Measurements from ENCODE around the gene IGFBPL1.
"Not testable (repeated sequence)": the region's sequence is repeated elsewhere in the genome, so short reads cannot be mapped to it uniquely, and the experiment has no call there.

The IGFBPL1 gene

GRCh38 chr9:38423973-38424843 is at the start of gene IGFBPL1:
Gene IGFBPL1 (minus strand): TSS chr9:38424454. CDS start chr9:38424424, 30 bp downstream.
- Mint-ChIP-seq H3K4me1 (ENCODE audit: low read depth) (peaks cover 5% of the 10 kb centered on the region), H3K4me3 (peak within 1 kb of the TSS; percentile 46), H3K27ac (no peak within 1 kb of the TSS), H3K9me3 (no peaks in the 10 kb centered on the region), H3K36me3 (ENCODE audit: low read depth) (no peaks in the 10 kb centered on the region), H3K27me3 (peaks cover 61% of the 10 kb centered on the region)
- DNase-seq = peak; percentile 47

GRCh38 chr9:38472583-38473249 is 48.5 kb upstream of the IGFBPL1 start:
- not testable (repeated sequence) for H3K27ac Mint-ChIP-seq, H3K9me3 Mint-ChIP-seq, H3K4me3 Mint-ChIP-seq

GRCh38 chr9:38467404-38467803 is 43.1 kb upstream of the IGFBPL1 start:
- DNase-seq = no peak
- Mint-ChIP-seq H3K27ac (no peak overlapping the region), H3K36me3 (ENCODE audit: low read depth) (no peaks in the 10 kb centered on the region), H3K27me3 (peaks cover 10% of the 10 kb centered on the region), H3K4me1 (ENCODE audit: low read depth) (no peaks in the 10 kb centered on the region), H3K9me3 (no peaks in the 10 kb centered on the region), H3K4me3 (no peak overlapping the region)

More at GRCh38 chr9:38472583-38473249, 48.5 kb upstream of the IGFBPL1 start:
- not testable (repeated sequence) for DNase-seq; H3K4me1 Mint-ChIP-seq (ENCODE audit: low read depth); H3K27me3 Mint-ChIP-seq; H3K36me3 Mint-ChIP-seq (ENCODE audit: low read depth)

- no peak for DNase-seq
- H3K27ac Mint-ChIP-seq = no peak overlapping the region
- H3K36me3 Mint-ChIP-seq (ENCODE audit: low read depth) = no peaks in the 10 kb centered on the region
- H3K27me3 Mint-ChIP-seq = peaks cover 12% of the 10 kb centered on the region
- no peaks in the 10 kb centered on the region for H3K4me1 Mint-ChIP-seq (ENCODE audit: low read depth)
- peaks cover 15% of the 10 kb centered on the region for H3K9me3 Mint-ChIP-seq
- H3K4me3 Mint-ChIP-seq = no peak overlapping the region
Measured at GRCh38 chr9:38453835-38454234, 29.6 kb upstream of the IGFBPL1 start.

- Mint-ChIP-seq H3K4me1 (ENCODE audit: low read depth) (no peaks in the 10 kb centered on the region), H3K27me3 (peaks cover 17% of the 10 kb centered on the region), H3K36me3 (ENCODE audit: low read depth) (no peaks in the 10 kb centered on the region), H3K4me3 (no peak overlapping the region), H3K9me3 (peaks cover 15% of the 10 kb centered on the region), H3K27ac (no peak overlapping the region)
- no peak for DNase-seq
Measured at GRCh38 chr9:38451162-38451561, 26.9 kb upstream of the IGFBPL1 start.

- H3K9me3 Mint-ChIP-seq = peaks cover 13% of the 10 kb centered on the region
- no peaks in the 10 kb centered on the region for H3K4me1 Mint-ChIP-seq (ENCODE audit: low read depth)
- H3K27ac Mint-ChIP-seq = no peak overlapping the region
- H3K4me3 Mint-ChIP-seq = no peak overlapping the region
- H3K36me3 Mint-ChIP-seq (ENCODE audit: low read depth) = no peaks in the 10 kb centered on the region
- DNase-seq = no peak
- peaks cover 13% of the 10 kb centered on the region for H3K27me3 Mint-ChIP-seq
Measured at GRCh38 chr9:38447703-38448102, 23.4 kb upstream of the IGFBPL1 start.

- DNase-seq = no peak
- Mint-ChIP-seq H3K9me3 (no peaks in the 10 kb centered on the region), H3K36me3 (ENCODE audit: low read depth) (no peaks in the 10 kb centered on the region), H3K27ac (no peak overlapping the region), H3K4me3 (no peak overlapping the region), H3K27me3 (peaks cover 18% of the 10 kb centered on the region), H3K4me1 (ENCODE audit: low read depth) (no peaks in the 10 kb centered on the region)
Measured at GRCh38 chr9:38445154-38446043, 21.1 kb upstream of the IGFBPL1 start.

GRCh38 chr9:38443597-38443996 is 19.3 kb upstream of the IGFBPL1 start:
- no peaks in the 10 kb centered on the region for H3K4me1 Mint-ChIP-seq (ENCODE audit: low read depth)
- H3K4me3 Mint-ChIP-seq = no peak overlapping the region
- no peak overlapping the region for H3K27ac Mint-ChIP-seq
- no peaks in the 10 kb centered on the region for H3K9me3 Mint-ChIP-seq
- H3K36me3 Mint-ChIP-seq (ENCODE audit: low read depth) = no peaks in the 10 kb centered on the region
- DNase-seq = no peak
- H3K27me3 Mint-ChIP-seq = peaks cover 19% of the 10 kb centered on the region

GRCh38 chr9:38443181-38443580 is 18.9 kb upstream of the IGFBPL1 start:
- Mint-ChIP-seq H3K36me3 (ENCODE audit: low read depth) (no peaks in the 10 kb centered on the region), H3K27ac (no peak overlapping the region), H3K4me1 (ENCODE audit: low read depth) (no peaks in the 10 kb centered on the region), H3K9me3 (no peaks in the 10 kb centered on the region), H3K4me3 (no peak overlapping the region), H3K27me3 (peaks cover 18% of the 10 kb centered on the region)
- DNase-seq = no peak

GRCh38 chr9:38442473-38443096 is 18.3 kb upstream of the IGFBPL1 start:
- no peaks in the 10 kb centered on the region for H3K9me3 Mint-ChIP-seq
- H3K36me3 Mint-ChIP-seq (ENCODE audit: low read depth) = no peaks in the 10 kb centered on the region
- no peaks in the 10 kb centered on the region for H3K4me1 Mint-ChIP-seq (ENCODE audit: low read depth)
- H3K27ac Mint-ChIP-seq = no peak overlapping the region
- no peak overlapping the region for H3K4me3 Mint-ChIP-seq
- no peak for DNase-seq
- H3K27me3 Mint-ChIP-seq = peaks cover 19% of the 10 kb centered on the region

- H3K36me3 Mint-ChIP-seq (ENCODE audit: low read depth) = no peaks in the 10 kb centered on the region
- no peak overlapping the region for H3K27ac Mint-ChIP-seq
- no peaks in the 10 kb centered on the region for H3K4me1 Mint-ChIP-seq (ENCODE audit: low read depth)
- peaks cover 19% of the 10 kb centered on the region for H3K27me3 Mint-ChIP-seq
- no peak for DNase-seq
- no peaks in the 10 kb centered on the region for H3K9me3 Mint-ChIP-seq
- no peak overlapping the region for H3K4me3 Mint-ChIP-seq
Measured at GRCh38 chr9:38441347-38442085, 17.3 kb upstream of the IGFBPL1 start.

- Mint-ChIP-seq H3K9me3 (no peaks in the 10 kb centered on the region), H3K27me3 (peaks cover 15% of the 10 kb centered on the region), H3K4me1 (ENCODE audit: low read depth) (no peaks in the 10 kb centered on the region), H3K36me3 (ENCODE audit: low read depth) (no peaks in the 10 kb centered on the region), H3K27ac (no peak overlapping the region), H3K4me3 (no peak overlapping the region)
- DNase-seq = no peak
Measured at GRCh38 chr9:38440516-38440915, 16.3 kb upstream of the IGFBPL1 start.

- Mint-ChIP-seq H3K4me3 (no peak overlapping the region), H3K27ac (no peak overlapping the region), H3K4me1 (ENCODE audit: low read depth) (no peaks in the 10 kb centered on the region), H3K9me3 (no peaks in the 10 kb centered on the region), H3K36me3 (ENCODE audit: low read depth) (no peaks in the 10 kb centered on the region), H3K27me3 (peaks cover 15% of the 10 kb centered on the region)
- DNase-seq = no peak
Measured at GRCh38 chr9:38439916-38440301, 15.7 kb upstream of the IGFBPL1 start.
